Measurements from ENCODE around the gene MYO1D.

GRCh38 chr17:32445971-32446370 lies 431.0 kb downstream of the MYO1D start:
- no peak for TF ChIP-seq POLR2A (IDR thresholded peaks at IDR 0.05)
- TF ChIP-seq CTCF (IDR thresholded peaks at IDR 0.05), result no peak
- no peak for TF ChIP-seq EP300 (IDR thresholded peaks at IDR 0.05)
